ENCODE data around the gene HAP1.
A peak's percentile ranks its signal among the peaks of the same experiment; 100 is the strongest.

The HAP1 gene

GRCh38 chr17:41775394-41776226, 41.2 kb upstream of the HAP1 start:
- no peak for TF ChIP-seq ZFX (IDR thresholded peaks at IDR 0.05)
- TF ChIP-seq, protein P1, sequence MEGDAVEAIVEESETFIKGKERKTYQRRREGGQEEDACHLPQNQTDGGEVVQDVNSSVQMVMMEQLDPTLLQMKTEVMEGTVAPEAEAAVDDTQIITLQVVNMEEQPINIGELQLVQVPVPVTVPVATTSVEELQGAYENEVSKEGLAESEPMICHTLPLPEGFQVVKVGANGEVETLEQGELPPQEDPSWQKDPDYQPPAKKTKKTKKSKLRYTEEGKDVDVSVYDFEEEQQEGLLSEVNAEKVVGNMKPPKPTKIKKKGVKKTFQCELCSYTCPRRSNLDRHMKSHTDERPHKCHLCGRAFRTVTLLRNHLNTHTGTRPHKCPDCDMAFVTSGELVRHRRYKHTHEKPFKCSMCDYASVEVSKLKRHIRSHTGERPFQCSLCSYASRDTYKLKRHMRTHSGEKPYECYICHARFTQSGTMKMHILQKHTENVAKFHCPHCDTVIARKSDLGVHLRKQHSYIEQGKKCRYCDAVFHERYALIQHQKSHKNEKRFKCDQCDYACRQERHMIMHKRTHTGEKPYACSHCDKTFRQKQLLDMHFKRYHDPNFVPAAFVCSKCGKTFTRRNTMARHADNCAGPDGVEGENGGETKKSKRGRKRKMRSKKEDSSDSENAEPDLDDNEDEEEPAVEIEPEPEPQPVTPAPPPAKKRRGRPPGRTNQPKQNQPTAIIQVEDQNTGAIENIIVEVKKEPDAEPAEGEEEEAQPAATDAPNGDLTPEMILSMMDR (conservative IDR thresholded peaks at IDR 0.05): no peak
- peak overlapping the region; percentile 88 for H3K27ac ChIP-seq

GRCh38 chr17:41773731-41774193, 39.3 kb upstream of the HAP1 start:
- H3K27ac ChIP-seq: peak overlapping the region; percentile 88
- TF ChIP-seq ZFX (IDR thresholded peaks at IDR 0.05): no peak
- TF ChIP-seq, protein P1 (conservative IDR thresholded peaks at IDR 0.05): no peak

GRCh38 chr17:41773190-41773588, 38.7 kb upstream of the HAP1 start:
- TF ChIP-seq, protein P1 (conservative IDR thresholded peaks at IDR 0.05): no peak
- no peak for TF ChIP-seq ZFX (IDR thresholded peaks at IDR 0.05)
- peak overlapping the region; percentile 88 for H3K27ac ChIP-seq

DNA sequence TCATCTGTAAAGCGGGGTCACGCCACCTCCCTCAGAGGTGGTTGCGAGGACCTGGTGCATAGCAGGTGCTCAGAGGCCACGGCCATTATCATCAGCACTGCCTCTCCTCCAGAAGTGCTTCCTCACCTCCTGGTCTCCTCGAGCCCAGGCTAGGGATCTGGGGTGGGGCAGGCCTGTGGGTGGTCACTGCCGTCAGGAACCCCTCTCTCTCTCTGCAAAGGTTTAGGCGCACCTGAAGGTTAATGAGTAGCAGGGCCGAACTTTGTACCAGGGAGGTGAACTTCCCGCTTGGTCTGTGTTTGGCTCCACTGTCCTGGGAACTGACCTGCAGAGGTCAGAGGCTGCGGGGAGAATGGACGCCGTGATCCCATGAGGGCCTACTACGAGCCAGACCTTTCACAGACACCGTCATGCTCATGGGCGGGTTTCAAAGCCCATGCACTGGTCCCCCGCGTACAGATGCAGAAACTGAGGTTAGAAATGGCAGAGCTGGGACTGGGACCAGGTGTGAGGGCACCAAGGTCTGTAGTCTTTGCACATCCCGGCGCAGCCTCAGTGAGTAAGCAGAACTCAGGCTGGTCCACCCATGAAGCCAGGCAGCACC, 38.2 kb upstream of the HAP1 start:
- TF ChIP-seq, protein P1 (conservative IDR thresholded peaks at IDR 0.05): no peak
- TF ChIP-seq ZFX (IDR thresholded peaks at IDR 0.05): no peak; the same call in 1 of the 2 replicates
- peak overlapping the region; percentile 88 for H3K27ac ChIP-seq

DNA sequence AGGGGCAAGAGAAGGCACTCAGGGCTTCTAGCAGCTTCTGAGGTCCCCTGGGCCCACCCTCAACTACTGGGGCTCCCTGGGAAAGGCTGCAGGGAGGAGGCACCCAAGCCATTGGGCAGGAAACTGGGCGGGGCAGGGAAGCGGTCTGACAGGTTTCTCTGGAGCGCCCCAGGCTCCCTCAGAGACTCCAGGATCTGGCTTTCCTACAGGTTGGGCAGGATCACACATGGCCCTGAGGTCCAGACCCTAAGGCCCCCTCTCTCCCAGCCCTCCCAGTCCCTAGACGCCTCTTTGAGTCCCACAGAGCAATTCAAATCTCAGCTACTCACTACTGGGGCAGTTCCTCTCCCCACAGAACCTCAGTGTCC, 37.8 kb upstream of the HAP1 start:
- TF ChIP-seq ZFX (IDR thresholded peaks at IDR 0.05): no peak
- TF ChIP-seq, protein P1 (conservative IDR thresholded peaks at IDR 0.05): no peak
- H3K27ac ChIP-seq: peak overlapping the region; percentile 88

DNA sequence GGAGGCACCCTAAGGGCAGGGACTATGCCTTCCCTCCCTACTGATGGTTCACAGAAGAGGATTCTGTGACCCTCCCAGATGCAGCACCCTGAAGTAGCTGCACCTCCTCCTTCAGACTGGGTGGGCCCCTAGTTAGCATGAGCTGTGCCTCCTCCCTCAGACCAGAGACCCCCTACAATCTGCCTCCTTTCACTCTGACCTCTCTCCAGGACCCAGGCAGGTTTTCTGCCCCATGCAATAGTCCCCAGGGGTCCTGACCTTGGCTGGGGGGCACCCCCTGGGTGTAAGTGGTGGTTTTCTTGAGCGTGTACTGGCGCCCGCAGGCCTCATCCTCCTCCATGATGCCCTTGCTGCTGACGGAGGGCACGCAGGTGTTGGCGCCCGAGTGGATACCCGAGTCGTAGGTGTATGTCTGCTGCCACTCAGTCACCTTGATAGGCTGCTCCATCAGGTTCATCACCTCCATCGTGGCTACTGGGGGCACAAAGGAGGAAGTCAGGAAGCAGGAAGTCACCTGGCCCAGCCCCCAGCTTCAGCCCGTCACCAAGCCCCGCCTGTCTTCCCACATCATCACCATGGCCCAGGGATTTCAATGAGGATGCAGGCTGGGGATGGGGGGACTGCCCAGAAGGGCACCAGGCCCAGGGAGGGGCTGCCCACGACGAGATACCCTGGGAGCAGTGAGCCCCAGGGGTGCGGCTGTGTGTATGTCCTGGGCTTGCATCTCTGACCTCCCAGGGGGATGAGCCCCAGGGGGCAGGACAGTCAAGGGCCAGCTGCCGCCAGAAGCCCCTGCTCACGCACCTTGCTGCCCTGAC, 37.2 kb upstream of the HAP1 start:
- no peak for TF ChIP-seq ZFX (IDR thresholded peaks at IDR 0.05)
- TF ChIP-seq, protein P1 (conservative IDR thresholded peaks at IDR 0.05): no peak
- peak overlapping the region; percentile 88 for H3K27ac ChIP-seq

All from C4-2B (cell line).